Calu3 (cell line): Measurements from ENCODE around the gene BRD7. TPM values are rescaled to one million over a fixed set of nuclear protein-coding genes. Genes with fewer than 3 reads are reported as not detected.

Experiments used
- BruUV-seq: library from RNA; stranded (reverse); fragments of 400-500 nt; replicated peaks from 2 replicates; lab custom pipeline; 2021; lab: Mats Ljungman, UMichigan
- CTCF ChIA-PET: fragments of 300-600 bp; sonication (Branson Sonifier 250); formaldehyde crosslinking; loops from one replicate; lab custom pipeline; 2022; ENCODE audit warnings: antibody characterized with exemption; lab: Charles Lee
- DNase-seq: peaks from one replicate; pipeline ENCODE4 v3.0.0; 2022
- H3K27ac Mint-ChIP-seq: one replicate; pipeline ENCODE4 v1.8.0; 2022; ENCODE audit warnings: mixed read lengths; ENCODE audit not compliant: unreplicated experiment
- H3K27me3 Mint-ChIP-seq: one replicate; pipeline ENCODE4 v1.8.0; 2022; ENCODE audit warnings: mixed read lengths; ENCODE audit not compliant: unreplicated experiment
- H3K36me3 Mint-ChIP-seq: one replicate; pipeline ENCODE4 v1.8.0; 2022; ENCODE audit warnings: mild to moderate bottlenecking, moderate library complexity, mixed read lengths; ENCODE audit not compliant: insufficient read depth, unreplicated experiment
- H3K4me1 Mint-ChIP-seq: one replicate; pipeline ENCODE4 v1.8.0; 2022; ENCODE audit warnings: mild to moderate bottlenecking, low read depth, mixed read lengths; ENCODE audit not compliant: unreplicated experiment
- H3K4me3 Mint-ChIP-seq: one replicate; pipeline ENCODE4 v1.8.0; 2022; ENCODE audit warnings: mild to moderate bottlenecking, low read depth, moderate library complexity, mixed read lengths; ENCODE audit not compliant: unreplicated experiment
- H3K9me3 Mint-ChIP-seq: one replicate; pipeline ENCODE4 v1.8.0; 2022; ENCODE audit warnings: low read depth, mixed read lengths; ENCODE audit not compliant: unreplicated experiment
- intact Hi-C: fragments of 100-400 bp; cut with micrococcal nuclease; formaldehyde crosslinking; loops from one replicate; pipeline ENCODE4 v1.10.0; 2022; ENCODE audit not compliant: unreplicated experiment
- total RNA-seq: library from RNA; stranded (reverse); gene quantifications from 2 replicates; pipeline ENCODE4 v1.2.3, GENCODE V29; 2022
- TF ChIP-seq, protein P1 (sequence below): fragments of 200-600 bp; IDR thresholded peaks from one replicate; pipeline ENCODE4 v1.8.0; 2022; ENCODE audit warnings: antibody characterized with exemption; ENCODE audit not compliant: unreplicated experiment

Gene BRD7
- total RNA-seq, 1 experiment from 2014 or later = 98.7 TPM

- no TSS peak for BruUV-seq
- TF ChIP-seq, protein P1, sequence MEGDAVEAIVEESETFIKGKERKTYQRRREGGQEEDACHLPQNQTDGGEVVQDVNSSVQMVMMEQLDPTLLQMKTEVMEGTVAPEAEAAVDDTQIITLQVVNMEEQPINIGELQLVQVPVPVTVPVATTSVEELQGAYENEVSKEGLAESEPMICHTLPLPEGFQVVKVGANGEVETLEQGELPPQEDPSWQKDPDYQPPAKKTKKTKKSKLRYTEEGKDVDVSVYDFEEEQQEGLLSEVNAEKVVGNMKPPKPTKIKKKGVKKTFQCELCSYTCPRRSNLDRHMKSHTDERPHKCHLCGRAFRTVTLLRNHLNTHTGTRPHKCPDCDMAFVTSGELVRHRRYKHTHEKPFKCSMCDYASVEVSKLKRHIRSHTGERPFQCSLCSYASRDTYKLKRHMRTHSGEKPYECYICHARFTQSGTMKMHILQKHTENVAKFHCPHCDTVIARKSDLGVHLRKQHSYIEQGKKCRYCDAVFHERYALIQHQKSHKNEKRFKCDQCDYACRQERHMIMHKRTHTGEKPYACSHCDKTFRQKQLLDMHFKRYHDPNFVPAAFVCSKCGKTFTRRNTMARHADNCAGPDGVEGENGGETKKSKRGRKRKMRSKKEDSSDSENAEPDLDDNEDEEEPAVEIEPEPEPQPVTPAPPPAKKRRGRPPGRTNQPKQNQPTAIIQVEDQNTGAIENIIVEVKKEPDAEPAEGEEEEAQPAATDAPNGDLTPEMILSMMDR = no peak
- Mint-ChIP-seq H3K27me3 (no peaks in the 10 kb centered on the region), H3K4me3 (no peak overlapping the region), H3K27ac (no peak overlapping the region), H3K9me3 (no peaks in the 10 kb centered on the region), H3K36me3 (peaks cover 22% of the 10 kb centered on the region), H3K4me1 (no peaks in the 10 kb centered on the region)
- intact Hi-C loops = no loop called here
- no peak for DNase-seq
- CTCF ChIA-PET = no interaction called here
Measured at GRCh38 chr16:50289950-50290764, 78.6 kb downstream of the BRD7 start.

DNA sequence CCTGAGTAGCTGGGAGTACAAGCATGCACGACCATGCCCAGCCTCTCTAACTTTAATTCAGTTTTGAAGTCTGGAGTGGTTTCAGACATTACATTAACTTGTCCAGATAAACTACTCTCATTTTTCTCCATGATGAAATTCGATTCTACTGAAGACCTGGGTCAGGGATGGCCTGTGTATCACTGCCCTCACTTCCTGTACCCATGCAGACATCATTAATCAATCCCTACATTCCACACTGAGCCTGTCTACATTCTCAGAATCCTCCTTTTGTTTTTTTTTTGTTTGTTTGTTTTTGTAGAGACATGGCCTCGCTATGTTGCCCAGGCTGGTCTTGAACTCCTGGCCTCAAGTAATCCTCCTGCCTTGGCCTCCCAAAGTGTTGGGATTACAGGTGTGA lies 79.9 kb downstream of the BRD7 start:
- no TSS peak for BruUV-seq
- no peaks in the 10 kb centered on the region for H3K4me1 Mint-ChIP-seq
- no peak overlapping the region for H3K27ac Mint-ChIP-seq
- no peak overlapping the region for H3K4me3 Mint-ChIP-seq
- CTCF ChIA-PET = interaction anchor here (0.7 kb wide), 1 partner anchor 366 kb away, joined by 3 read pairs; no protein-coding TSS in a partner anchor
- intact Hi-C loops = no loop called here
- no peak for DNase-seq
- H3K36me3 Mint-ChIP-seq = peaks cover 26% of the 10 kb centered on the region
- TF ChIP-seq, protein P1 = no peak
- H3K9me3 Mint-ChIP-seq = no peaks in the 10 kb centered on the region
- H3K27me3 Mint-ChIP-seq = no peaks in the 10 kb centered on the region

DNA sequence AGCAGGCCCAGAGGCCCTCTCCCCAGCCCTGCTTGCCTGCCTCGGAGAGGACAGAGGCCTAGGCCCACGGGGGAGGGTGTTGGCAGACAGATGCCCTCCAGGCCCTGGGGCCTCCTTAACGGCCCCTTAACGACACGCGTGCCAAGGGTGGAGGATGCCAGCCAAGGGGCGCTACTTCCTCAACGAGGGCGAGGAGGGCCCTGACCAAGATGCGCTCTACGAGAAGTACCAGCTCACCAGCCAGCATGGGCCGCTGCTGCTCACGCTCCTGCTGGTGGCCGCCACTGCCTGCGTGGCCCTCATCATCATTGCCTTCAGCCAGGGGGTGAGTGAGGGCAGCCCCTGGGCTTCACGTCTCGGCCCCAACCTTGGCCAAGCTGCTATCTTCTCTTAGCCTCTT lies 80.8 kb downstream of the BRD7 start:
- intact Hi-C loops = no loop called here
- CTCF ChIA-PET = no interaction called here
- Mint-ChIP-seq H3K9me3 (no peaks in the 10 kb centered on the region), H3K27me3 (no peaks in the 10 kb centered on the region), H3K4me1 (no peaks in the 10 kb centered on the region), H3K4me3 (no peak overlapping the region), H3K36me3 (peaks cover 26% of the 10 kb centered on the region), H3K27ac (no peak overlapping the region)
- BruUV-seq = no TSS peak
- TF ChIP-seq, protein P1 = no peak
- no peak for DNase-seq

GRCh38 chr16:50286681-50287080 lies 82.1 kb downstream of the BRD7 start:
- no peaks in the 10 kb centered on the region for H3K9me3 Mint-ChIP-seq
- no TSS peak for BruUV-seq
- TF ChIP-seq, protein P1 = no peak
- intact Hi-C loops = no loop called here
- H3K36me3 Mint-ChIP-seq = peaks cover 26% of the 10 kb centered on the region
- H3K27ac Mint-ChIP-seq = no peak overlapping the region
- H3K4me3 Mint-ChIP-seq = no peak overlapping the region
- H3K27me3 Mint-ChIP-seq = no peaks in the 10 kb centered on the region
- CTCF ChIA-PET = interaction anchor here (0.6 kb wide), 1 partner anchor 194 kb away, joined by 3 read pairs; no protein-coding TSS in a partner anchor
- H3K4me1 Mint-ChIP-seq = no peaks in the 10 kb centered on the region
- no peak for DNase-seq
